Measurements from ENCODE around the gene CYTH1.
A peak's percentile ranks its signal among the peaks of the same experiment; 100 is the strongest.
"Not testable (repeated sequence)": the region's sequence is repeated elsewhere in the genome, so short reads cannot be mapped to it uniquely, and the experiment has no call there.

The CYTH1 gene

GRCh38 chr17:78687125-78687524, 94.9 kb downstream of the CYTH1 start:
- no peak for DNase-seq (ENCODE audit: low spot score)

- no peak for DNase-seq (ENCODE audit: low spot score)
Measured at GRCh38 chr17:78684026-78684425, 98.0 kb downstream of the CYTH1 start.

GRCh38 chr17:78683408-78683961, 98.6 kb downstream of the CYTH1 start:
- DNase-seq (ENCODE audit: low spot score): no peak

GRCh38 chr17:78682363-78682762, 99.7 kb downstream of the CYTH1 start:
- no peak for DNase-seq (ENCODE audit: low spot score)

- DNase-seq (ENCODE audit: low spot score): no peak
Measured at GRCh38 chr17:78680436-78680835, 101.6 kb downstream of the CYTH1 start.

- DNase-seq (ENCODE audit: low spot score): no peak
Measured at GRCh38 chr17:78679495-78680395, 102.3 kb downstream of the CYTH1 start.

DNA sequence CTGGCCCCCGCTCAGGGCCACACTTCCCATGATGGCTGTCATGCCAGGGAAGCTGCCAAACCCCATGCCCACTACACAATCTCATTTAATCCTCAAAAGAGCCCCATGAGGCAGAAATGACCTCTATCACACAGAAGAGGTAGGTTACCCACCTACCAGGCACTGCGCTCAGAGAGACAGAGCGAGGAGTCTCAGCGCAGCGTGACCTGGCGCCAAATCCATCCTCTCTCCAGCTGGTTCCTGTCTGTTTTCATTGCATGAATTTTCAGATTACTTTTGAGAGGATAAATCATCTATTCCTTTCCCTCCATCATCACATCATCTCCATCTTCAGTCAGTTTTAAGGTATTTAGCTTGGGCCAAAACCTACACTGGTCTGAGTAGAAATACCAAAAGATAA, 103.4 kb downstream of the CYTH1 start:
- DNase-seq (ENCODE audit: low spot score): no peak

- DNase-seq (ENCODE audit: low spot score): no peak
Measured at GRCh38 chr17:78678222-78678557, 103.9 kb downstream of the CYTH1 start.

DNA sequence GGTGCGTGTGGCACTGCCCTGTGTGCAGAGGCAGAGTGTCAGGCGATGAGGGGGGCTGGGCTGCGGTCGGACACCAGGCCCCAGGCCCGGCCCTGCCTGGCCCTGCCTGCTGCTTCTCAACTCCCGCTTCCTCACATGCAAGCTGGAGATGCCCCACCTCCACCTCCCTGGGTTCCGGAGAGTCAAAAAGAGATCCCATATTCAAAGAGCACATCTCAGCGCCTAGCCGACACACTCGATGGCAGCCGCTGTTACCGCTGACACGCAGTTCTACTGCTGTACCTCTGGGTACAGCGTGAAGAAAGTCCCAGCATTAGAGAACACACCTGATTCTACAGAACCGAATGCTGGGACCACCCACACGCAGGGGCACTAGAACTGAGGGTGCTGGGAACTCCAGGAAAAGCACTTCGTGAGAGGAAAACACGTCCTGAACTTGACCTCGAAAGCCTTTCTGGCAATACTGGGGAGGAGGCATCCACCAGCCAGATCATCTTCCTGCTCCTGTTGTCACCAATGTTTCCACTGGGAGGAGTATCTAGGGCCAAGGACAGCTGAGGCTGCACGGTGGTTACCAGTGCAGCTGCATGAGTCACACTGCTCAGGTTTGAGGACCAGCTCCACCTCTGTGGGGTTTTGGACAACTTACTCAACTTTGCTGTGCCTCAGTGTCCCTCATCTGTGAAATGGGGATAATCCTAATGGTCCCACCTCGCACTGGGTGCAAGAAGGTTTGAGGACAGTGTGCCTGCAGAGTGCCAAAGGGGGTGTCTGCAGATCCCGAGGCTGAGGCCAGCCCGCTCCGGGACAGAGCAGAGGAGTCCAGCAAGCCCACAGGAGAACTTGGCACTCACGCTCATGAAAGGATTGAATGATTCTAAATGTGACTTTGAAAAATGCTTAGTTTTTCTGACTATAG, 104.5 kb downstream of the CYTH1 start:
- DNase-seq (ENCODE audit: low spot score): no peak

- no peak for DNase-seq (ENCODE audit: low spot score)
Measured at GRCh38 chr17:78676412-78677302, 105.4 kb downstream of the CYTH1 start.

DNA sequence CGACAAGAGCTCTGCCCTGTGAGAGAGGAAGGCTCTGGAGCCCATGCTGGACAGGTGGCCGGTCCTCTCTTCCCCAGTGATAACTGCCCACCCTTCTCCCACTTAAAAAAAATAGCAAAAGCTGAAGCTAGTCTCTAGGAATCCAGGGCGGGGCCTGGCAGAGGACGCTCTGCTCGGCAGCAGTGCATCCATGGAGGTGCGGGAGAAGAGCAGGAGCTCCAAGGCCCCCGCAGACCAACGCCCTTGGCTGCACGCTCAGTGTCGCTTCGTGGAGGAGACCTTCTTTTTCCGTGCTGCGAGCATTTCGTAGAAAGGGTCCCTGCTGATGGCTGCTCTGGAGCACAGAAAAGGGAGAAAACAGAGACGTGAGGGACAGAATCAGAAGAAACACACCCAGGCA, 106.2 kb downstream of the CYTH1 start:
- DNase-seq (ENCODE audit: low spot score): no peak

GRCh38 chr17:78675316-78675616, 106.8 kb downstream of the CYTH1 start:
- DNase-seq (ENCODE audit: low spot score): no peak

- no peak for DNase-seq (ENCODE audit: low spot score)
Measured at GRCh38 chr17:78674595-78675315, 107.3 kb downstream of the CYTH1 start.

DNA sequence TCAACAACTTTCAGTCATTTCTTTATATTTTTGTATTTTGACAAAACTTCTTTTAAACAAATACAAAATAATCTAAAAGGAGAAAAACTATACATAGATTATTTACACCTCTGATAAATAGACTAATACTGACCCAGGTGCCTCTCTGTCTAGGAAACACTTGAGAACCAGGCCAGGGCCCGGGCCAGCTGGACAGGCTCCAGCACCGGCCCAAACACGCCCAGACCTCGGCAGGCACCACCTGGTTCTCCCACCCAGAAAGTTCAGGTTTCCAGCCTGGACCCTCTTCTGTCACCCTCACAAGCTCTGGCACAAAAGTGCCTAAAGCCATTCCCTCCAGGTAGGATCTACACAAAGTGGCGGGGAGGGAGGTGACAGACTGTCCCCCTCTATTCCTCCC, 107.9 kb downstream of the CYTH1 start:
- DNase-seq (ENCODE audit: low spot score): no peak

DNA sequence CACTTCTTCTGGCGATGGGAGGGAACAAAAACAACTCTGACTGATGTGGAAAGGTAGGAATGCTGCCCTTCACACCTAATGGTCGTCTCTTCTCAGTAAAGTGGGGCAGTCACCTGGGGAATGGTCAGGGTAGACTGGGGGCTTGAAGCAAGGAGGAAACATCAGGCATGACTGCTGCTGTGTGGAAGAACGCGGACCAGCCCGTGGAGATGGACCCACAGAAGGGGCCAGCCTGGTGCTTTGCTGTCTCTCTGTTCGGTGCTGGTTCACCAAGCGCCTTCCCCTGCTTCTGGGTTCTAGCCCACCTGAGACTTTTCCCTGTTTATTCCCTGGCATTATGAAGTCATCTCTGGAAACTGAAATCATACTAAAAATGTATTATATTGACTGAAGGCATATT, 108.7 kb downstream of the CYTH1 start:
- no peak for DNase-seq (ENCODE audit: low spot score)

DNA sequence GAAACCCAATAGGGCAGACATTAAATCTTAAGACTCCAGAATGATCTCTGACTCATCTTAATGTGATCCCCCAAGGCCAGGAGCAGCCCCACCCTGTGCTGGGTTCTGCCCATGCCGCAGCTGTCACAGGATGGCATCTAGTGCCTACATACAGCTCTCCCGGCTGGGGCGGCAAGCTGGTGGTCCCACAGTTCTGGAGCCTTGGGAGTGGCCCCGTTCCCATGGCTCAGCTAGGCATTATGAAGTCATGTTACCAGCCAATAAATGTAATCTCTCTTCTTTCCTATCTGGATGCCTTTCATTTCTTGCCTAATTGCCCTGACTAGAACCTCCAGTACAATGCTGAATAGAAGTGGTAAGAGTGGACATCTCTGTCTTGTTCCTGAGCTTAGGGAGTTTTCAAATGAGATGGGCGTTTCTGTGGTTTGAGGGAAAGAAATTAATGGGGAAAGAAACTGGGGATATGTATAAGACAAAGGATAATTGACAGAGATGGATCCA, 109.2 kb downstream of the CYTH1 start:
- no peak for DNase-seq (ENCODE audit: low spot score)

DNA sequence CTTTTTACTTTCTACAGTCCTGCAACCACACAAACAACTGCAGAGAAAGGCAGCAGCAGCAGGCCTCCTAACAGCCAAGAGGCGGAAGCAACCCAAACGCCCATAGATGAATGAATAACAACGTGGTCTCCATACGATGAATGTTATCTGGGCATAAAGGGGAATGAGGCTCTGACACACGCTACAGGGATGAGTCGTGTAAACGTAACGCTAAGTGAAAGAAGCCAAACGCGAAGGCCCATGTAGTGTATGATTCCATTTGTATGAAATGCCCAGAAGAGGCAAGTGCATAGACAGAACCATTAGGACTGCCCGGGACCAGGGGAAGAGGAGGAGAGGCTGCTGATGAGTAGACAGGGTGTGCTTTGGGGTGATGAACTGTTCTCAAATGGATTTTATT, 110.1 kb downstream of the CYTH1 start:
- DNase-seq (ENCODE audit: low spot score): peak; percentile 4

DNA sequence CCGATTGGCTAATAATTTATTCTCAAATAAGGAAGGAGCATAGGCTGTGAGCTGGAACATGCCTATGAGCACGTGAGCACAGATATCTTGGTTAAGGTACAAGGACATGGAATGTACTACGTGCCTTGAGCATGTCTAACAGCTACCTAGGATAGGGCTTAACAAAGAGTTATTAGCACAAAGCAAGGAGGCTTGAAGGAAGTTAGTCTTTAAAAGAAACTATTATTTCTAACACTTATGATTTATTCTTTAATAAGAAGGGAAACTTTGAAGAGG, 110.4 kb downstream of the CYTH1 start:
- DNase-seq (ENCODE audit: low spot score): not testable (repeated sequence)

GRCh38 chr17:78670850-78671725, 111.0 kb downstream of the CYTH1 start:
- DNase-seq (ENCODE audit: low spot score): no peak

- DNase-seq (ENCODE audit: low spot score): no peak
Measured at GRCh38 chr17:78669975-78670518, 112.0 kb downstream of the CYTH1 start.

Measured in RKO (cell line).